ENCODE measurements around the gene CD83.

DNA sequence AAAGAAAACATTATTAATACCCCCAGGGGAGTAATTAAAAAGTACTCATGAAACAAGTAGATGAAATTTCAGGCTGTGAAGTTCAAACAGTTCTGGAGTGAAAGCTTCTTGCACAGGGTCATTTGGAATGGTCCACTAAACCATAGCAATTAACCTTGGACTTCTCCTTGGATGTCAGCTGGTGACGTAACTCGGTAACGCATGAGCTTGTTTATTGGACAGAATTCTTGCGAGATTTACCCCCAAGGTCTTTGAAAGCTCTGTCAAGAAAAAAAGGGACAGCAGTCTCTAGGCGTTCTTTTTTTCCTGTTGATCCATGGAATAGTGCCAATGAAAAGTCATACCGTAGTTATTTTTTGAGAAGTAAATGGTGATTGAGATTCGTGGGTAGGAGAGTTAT lies 2.2 kb downstream of the CD83 start:
- TF ChIP-seq TBL1XR1 (IDR thresholded peaks at IDR 0.05; ENCODE audit: low read length in 2 of 2) (no peak), SP1 (CRISPR knock-in tag; IDR thresholded peaks at IDR 0.05) (no peak)
- TF ChIP-seq, protein P1, sequence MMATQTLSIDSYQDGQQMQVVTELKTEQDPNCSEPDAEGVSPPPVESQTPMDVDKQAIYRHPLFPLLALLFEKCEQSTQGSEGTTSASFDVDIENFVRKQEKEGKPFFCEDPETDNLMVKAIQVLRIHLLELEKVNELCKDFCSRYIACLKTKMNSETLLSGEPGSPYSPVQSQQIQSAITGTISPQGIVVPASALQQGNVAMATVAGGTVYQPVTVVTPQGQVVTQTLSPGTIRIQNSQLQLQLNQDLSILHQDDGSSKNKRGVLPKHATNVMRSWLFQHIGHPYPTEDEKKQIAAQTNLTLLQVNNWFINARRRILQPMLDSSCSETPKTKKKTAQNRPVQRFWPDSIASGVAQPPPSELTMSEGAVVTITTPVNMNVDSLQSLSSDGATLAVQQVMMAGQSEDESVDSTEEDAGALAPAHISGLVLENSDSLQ (IDR thresholded peaks at IDR 0.05) = no peak

All from K562 (cell line).